Lower lobe of right lung (tissue), 2 donors: Measurements from ENCODE around the gene TTF2. TPM values are rescaled to one million over a fixed set of nuclear protein-coding genes. Genes with fewer than 3 reads are reported as not detected.

Source experiments
- ATAC-seq, 2 donors: fragments of 200-7000 bp; cut with Tn5 transposase; one replicate each; pipeline ENCODE4 v1.9.1; 2020 to 2022; ENCODE audit warnings: mild to moderate bottlenecking in 2 of 2, moderate library complexity in 2 of 2
- DNase-seq: peaks from one replicate; pipeline ENCODE4 v3.0.0-alpha.2; 2020
- H3K27ac ChIP-seq: fragments of 200-600 bp; one replicate; pipeline ENCODE4 v1.8.0; 2022
- H3K27me3 ChIP-seq: fragments of 200-600 bp; one replicate; pipeline ENCODE4 v1.8.0; 2022; ENCODE audit warnings: low read depth
- H3K36me3 ChIP-seq: fragments of 200-600 bp; one replicate; pipeline ENCODE4 v1.8.0; 2022; ENCODE audit warnings: mild to moderate bottlenecking
- H3K4me1 ChIP-seq: fragments of 200-600 bp; one replicate; pipeline ENCODE4 v1.8.0; 2022
- H3K4me3 ChIP-seq: fragments of 200-600 bp; one replicate; pipeline ENCODE4 v1.8.0; 2022; ENCODE audit warnings: mild to moderate bottlenecking
- H3K9me3 ChIP-seq: fragments of 200-600 bp; one replicate; pipeline ENCODE4 v1.8.0; 2022
- CTCF ChIP-seq: fragments of 200-600 bp; IDR thresholded peaks from one replicate; pipeline ENCODE4 v1.8.0; 2022; ENCODE audit warnings: antibody characterized with exemption, mild to moderate bottlenecking
- intact Hi-C: fragments of 100-400 bp; cut with DNase I; formaldehyde crosslinking; loops from one replicate; pipeline ENCODE4 v1.11.0; 2022
- total RNA-seq: library from RNA; stranded (reverse); fragmentation: NEBNext Ultra II Directional; extraction: Animal tissue kit (Norgen Biotek cat#: 25700); gene quantifications from one replicate; pipeline ENCODE4 v1.2.1, GENCODE V29; 2021
- donor health status: DM: no; HTN: yes; CAD: no; lungs with severe emphysema.

TTF2 gene
- total RNA-seq, 1 donor from 2014 or later: 18.0 TPM

GRCh38 chr1:117120774-117121588 is 60.9 kb downstream of the TTF2 start:
- DNase-seq (no peak), ATAC-seq (peak; percentile 45 to 54)
- no peak for TF ChIP-seq CTCF
- intact Hi-C loops: no loop called here
- peak overlapping the region; percentile 68 for H3K4me3 ChIP-seq
- peaks cover 15% of the 10 kb centered on the region for H3K4me1 ChIP-seq
- H3K27me3 ChIP-seq: no peaks in the 10 kb centered on the region
- no peaks in the 10 kb centered on the region for H3K36me3 ChIP-seq
- peak overlapping the region; percentile 88 for H3K27ac ChIP-seq
- no peaks in the 10 kb centered on the region for H3K9me3 ChIP-seq

GRCh38 chr1:117121589-117122329 is 61.6 kb downstream of the TTF2 start, which contains the start of gene TRIM45:
Gene TRIM45 (minus strand): TSS chr1:117121749. CDS start chr1:117121201, 548 bp downstream.
- peak within 1 kb of the TSS; percentile 88 for H3K27ac ChIP-seq
- H3K4me1 ChIP-seq: peaks cover 15% of the 10 kb centered on the region
- DNase-seq (peak; percentile 98), ATAC-seq (peak; percentile 98 to 99)
- no peaks in the 10 kb centered on the region for H3K27me3 ChIP-seq
- no peaks in the 10 kb centered on the region for H3K36me3 ChIP-seq
- intact Hi-C loops: no loop called here
- no peaks in the 10 kb centered on the region for H3K9me3 ChIP-seq
- peak within 1 kb of the TSS; percentile 68 for H3K4me3 ChIP-seq
- peak; percentile 78 for TF ChIP-seq CTCF

GRCh38 chr1:117122330-117123025 is 62.4 kb downstream of the TTF2 start:
- H3K27ac ChIP-seq: peak overlapping the region; percentile 88
- no peaks in the 10 kb centered on the region for H3K27me3 ChIP-seq
- no peaks in the 10 kb centered on the region for H3K36me3 ChIP-seq
- peaks cover 15% of the 10 kb centered on the region for H3K4me1 ChIP-seq
- ATAC-seq (peak in 1 of 2 donors; percentile 1), DNase-seq (no peak)
- peak overlapping the region; percentile 68 for H3K4me3 ChIP-seq
- peak; percentile 17 for TF ChIP-seq CTCF
- intact Hi-C loops: no loop called here
- H3K9me3 ChIP-seq: no peaks in the 10 kb centered on the region

GRCh38 chr1:117123274-117123673 is 63.1 kb downstream of the TTF2 start:
- DNase-seq (no peak), ATAC-seq (no peak)
- H3K27me3 ChIP-seq: no peaks in the 10 kb centered on the region
- no peak for TF ChIP-seq CTCF
- intact Hi-C loops: no loop called here
- H3K9me3 ChIP-seq: no peaks in the 10 kb centered on the region
- no peak overlapping the region for H3K27ac ChIP-seq
- peaks cover 19% of the 10 kb centered on the region for H3K4me1 ChIP-seq
- no peaks in the 10 kb centered on the region for H3K36me3 ChIP-seq
- no peak overlapping the region for H3K4me3 ChIP-seq

- Histone ChIP-seq H3K4me3 (no peak overlapping the region), H3K9me3 (no peaks in the 10 kb centered on the region), H3K27me3 (no peaks in the 10 kb centered on the region), H3K27ac (no peak overlapping the region), H3K36me3 (no peaks in the 10 kb centered on the region), H3K4me1 (peaks cover 20% of the 10 kb centered on the region)
- ATAC-seq (no peak), DNase-seq (no peak)
- no peak for TF ChIP-seq CTCF
- intact Hi-C loops: no loop called here
These were observed 64.5 kb downstream of the TTF2 start for GRCh38 chr1:117124661-117125060.
